ENCODE results near the gene SLC46A1.

The SLC46A1 gene

GRCh38 chr17:28391401-28391800, 14.6 kb downstream of the SLC46A1 start:
- DNase-seq (ENCODE audit: extremely low read depth, low read depth) = no peak
- TF ChIP-seq, protein P1, sequence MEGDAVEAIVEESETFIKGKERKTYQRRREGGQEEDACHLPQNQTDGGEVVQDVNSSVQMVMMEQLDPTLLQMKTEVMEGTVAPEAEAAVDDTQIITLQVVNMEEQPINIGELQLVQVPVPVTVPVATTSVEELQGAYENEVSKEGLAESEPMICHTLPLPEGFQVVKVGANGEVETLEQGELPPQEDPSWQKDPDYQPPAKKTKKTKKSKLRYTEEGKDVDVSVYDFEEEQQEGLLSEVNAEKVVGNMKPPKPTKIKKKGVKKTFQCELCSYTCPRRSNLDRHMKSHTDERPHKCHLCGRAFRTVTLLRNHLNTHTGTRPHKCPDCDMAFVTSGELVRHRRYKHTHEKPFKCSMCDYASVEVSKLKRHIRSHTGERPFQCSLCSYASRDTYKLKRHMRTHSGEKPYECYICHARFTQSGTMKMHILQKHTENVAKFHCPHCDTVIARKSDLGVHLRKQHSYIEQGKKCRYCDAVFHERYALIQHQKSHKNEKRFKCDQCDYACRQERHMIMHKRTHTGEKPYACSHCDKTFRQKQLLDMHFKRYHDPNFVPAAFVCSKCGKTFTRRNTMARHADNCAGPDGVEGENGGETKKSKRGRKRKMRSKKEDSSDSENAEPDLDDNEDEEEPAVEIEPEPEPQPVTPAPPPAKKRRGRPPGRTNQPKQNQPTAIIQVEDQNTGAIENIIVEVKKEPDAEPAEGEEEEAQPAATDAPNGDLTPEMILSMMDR (IDR thresholded peaks at IDR 0.05; ENCODE audit: low read depth, low read length, missing control alignments) = no peak
- no peak overlapping the region for H3K4me3 ChIP-seq (replicated peaks; ENCODE audit: low read depth, low read length)

DNA sequence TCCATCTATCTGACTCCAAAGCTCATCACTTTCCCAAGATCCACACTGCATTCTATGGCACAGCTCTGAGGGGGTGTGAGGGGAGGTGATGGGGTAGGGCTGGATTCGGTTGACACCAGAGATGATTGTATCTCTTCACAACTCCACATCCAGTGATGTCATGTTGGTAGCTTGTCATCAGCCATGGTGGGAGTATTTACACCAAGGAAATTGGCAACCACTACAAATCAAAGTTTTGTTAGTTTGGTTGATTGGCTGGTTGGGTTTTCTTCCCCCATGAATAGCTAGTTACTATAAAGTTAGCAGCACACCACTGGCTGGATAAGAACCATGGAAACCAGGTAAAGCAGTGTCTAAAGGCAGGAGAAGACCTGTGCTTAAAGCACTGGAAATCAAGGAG, 15.0 kb downstream of the SLC46A1 start:
- no peak overlapping the region for H3K4me3 ChIP-seq (replicated peaks; ENCODE audit: low read depth, low read length)
- TF ChIP-seq, protein P1 (IDR thresholded peaks at IDR 0.05; ENCODE audit: low read depth, low read length, missing control alignments) = no peak
- DNase-seq (ENCODE audit: extremely low read depth, low read depth) = no peak

DNA sequence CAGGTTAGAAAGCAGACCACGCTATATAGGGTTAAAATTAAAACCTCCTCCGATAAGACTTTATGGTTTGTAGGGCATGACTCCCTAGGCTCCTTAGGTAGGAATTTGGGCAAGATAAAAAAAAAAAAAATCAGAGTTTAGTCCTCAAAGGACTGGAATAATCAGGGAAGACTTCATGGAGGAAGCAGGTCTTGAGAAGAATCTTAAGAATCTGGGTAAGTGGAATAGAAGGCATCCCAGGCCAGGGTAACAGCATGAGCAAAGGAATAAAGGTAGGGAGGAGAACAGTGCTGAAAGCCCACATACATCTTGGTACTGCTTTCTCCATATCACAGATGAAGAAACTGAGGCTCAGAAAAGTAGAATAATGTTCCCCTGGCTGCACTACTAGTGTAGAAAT, 15.4 kb downstream of the SLC46A1 start:
- no peak for DNase-seq (ENCODE audit: extremely low read depth, low read depth)
- TF ChIP-seq, protein P1 (IDR thresholded peaks at IDR 0.05; ENCODE audit: low read depth, low read length, missing control alignments) = no peak
- no peak overlapping the region for H3K4me3 ChIP-seq (replicated peaks; ENCODE audit: low read depth, low read length)

DNA sequence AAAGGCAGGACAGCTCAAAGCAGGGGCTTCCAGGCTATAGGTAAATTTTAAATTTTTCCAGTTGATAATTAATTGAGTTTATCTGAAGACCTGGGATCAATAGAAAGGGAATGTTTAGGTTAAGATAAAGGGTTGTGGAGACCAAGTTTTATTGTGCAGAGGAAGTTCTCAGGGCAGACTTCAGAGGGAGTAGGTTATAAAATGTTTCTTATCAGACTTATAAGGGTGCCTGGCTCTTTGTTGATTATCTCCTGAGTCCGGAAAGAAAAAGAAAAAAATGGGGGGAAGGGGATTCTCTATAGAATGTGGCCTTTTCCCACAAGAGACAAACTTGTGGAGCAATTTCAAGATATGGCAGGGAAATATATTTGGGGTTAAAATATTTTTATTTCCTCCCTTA, 15.9 kb downstream of the SLC46A1 start:
- no peak overlapping the region for H3K4me3 ChIP-seq (replicated peaks; ENCODE audit: low read depth, low read length)
- TF ChIP-seq, protein P1 (IDR thresholded peaks at IDR 0.05; ENCODE audit: low read depth, low read length, missing control alignments) = no peak
- no peak for DNase-seq (ENCODE audit: extremely low read depth, low read depth)

- TF ChIP-seq, protein P1 (IDR thresholded peaks at IDR 0.05; ENCODE audit: low read depth, low read length, missing control alignments) = no peak
- DNase-seq (ENCODE audit: extremely low read depth, low read depth) = no peak
- H3K4me3 ChIP-seq (replicated peaks; ENCODE audit: low read depth, low read length) = no peak overlapping the region
Measured at GRCh38 chr17:28388106-28388505, 17.9 kb downstream of the SLC46A1 start.

GRCh38 chr17:28386391-28386790, 19.6 kb downstream of the SLC46A1 start:
- TF ChIP-seq, protein P1 (IDR thresholded peaks at IDR 0.05; ENCODE audit: low read depth, low read length, missing control alignments) = no peak
- no peak for DNase-seq (ENCODE audit: extremely low read depth, low read depth)
- H3K4me3 ChIP-seq (replicated peaks; ENCODE audit: low read depth, low read length) = no peak overlapping the region

DNA sequence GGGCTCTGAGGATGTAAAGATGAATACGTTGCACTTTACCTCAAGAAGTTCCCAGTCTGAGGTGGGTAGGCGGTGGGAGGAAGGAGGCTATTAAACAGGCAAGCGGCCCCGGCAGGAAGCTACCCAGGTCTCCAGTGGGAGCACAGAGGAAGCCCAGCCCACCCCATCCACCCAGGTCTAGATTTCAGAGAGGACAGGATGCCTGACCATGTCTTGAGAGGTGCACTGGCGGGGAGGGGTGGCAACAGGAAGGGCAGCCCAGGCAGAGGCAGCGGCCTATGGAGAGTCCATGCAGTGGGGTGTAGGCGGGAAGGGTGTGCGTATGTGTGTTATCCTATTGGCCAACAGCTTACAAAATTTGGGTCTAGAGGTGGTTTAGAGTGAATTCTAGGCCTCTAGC, 20.6 kb downstream of the SLC46A1 start:
- DNase-seq (ENCODE audit: extremely low read depth, low read depth) = no peak
- H3K4me3 ChIP-seq (replicated peaks; ENCODE audit: low read depth, low read length) = no peak overlapping the region
- TF ChIP-seq, protein P1 (IDR thresholded peaks at IDR 0.05; ENCODE audit: low read depth, low read length, missing control alignments) = no peak

Measured in HFF-Myc (cell line).